Karpas-422 (cell line): ENCODE measurements around the gene NACA2. TPM values are rescaled to one million over a fixed set of nuclear protein-coding genes. Genes with fewer than 3 reads are reported as not detected.
"Not testable (repeated sequence)": the region's sequence is repeated elsewhere in the genome, so short reads cannot be mapped to it uniquely, and the experiment has no call there.

ENCODE experiments used
- DNase-seq: peaks from one replicate; pipeline ENCODE4 v3.0.0-alpha.2; 2015
- H2AFZ ChIP-seq: fragments of 200-600 bp; sonication (generic); 2 replicates; pipeline ENCODE4 v1.6.1; 2014; ENCODE audit warnings: antibody characterized with exemption, low read length, mixed read lengths
- H3K27ac ChIP-seq: fragments of 200-600 bp; sonication (generic); 2 replicates; pipeline ENCODE4 v1.5.1; 2014; ENCODE audit warnings: mild to moderate bottlenecking, low read length, moderate library complexity
- H3K27me3 ChIP-seq: fragments of 200-600 bp; sonication (generic); 2 replicates; pipeline ENCODE4 v1.6.1; 2014; ENCODE audit warnings: low read length, mixed read lengths
- H3K36me3 ChIP-seq: fragments of 200-600 bp; sonication (generic); 2 replicates; pipeline ENCODE4 v1.6.1; 2014; ENCODE audit warnings: low read length, mixed read lengths; ENCODE audit not compliant: insufficient read depth
- H3K4me1 ChIP-seq: fragments of 200-600 bp; sonication (generic); 2 replicates; pipeline ENCODE4 v1.6.1; 2014; ENCODE audit warnings: mild to moderate bottlenecking, low read length, mixed read lengths
- H3K4me2 ChIP-seq: fragments of 200-600 bp; sonication (generic); 2 replicates; pipeline ENCODE4 v1.6.1; 2014; ENCODE audit warnings: low read length, low read depth, mild to moderate bottlenecking; ENCODE audit not compliant: poor library complexity, severe bottlenecking
- H3K4me3 ChIP-seq: fragments of 200-600 bp; sonication (generic); 2 replicates; pipeline ENCODE4 v1.5.1; 2014; ENCODE audit warnings: mild to moderate bottlenecking, antibody characterized with exemption, low read length, mixed read lengths
- H3K79me2 ChIP-seq: fragments of 200-600 bp; sonication (generic); 2 replicates; pipeline ENCODE4 v1.6.1; 2014; ENCODE audit warnings: mild to moderate bottlenecking, low read length, mixed read lengths
- H3K9ac ChIP-seq: fragments of 200-600 bp; sonication (generic); 2 replicates; pipeline ENCODE4 v1.6.0; 2014; ENCODE audit warnings: low read length
- H3K9me2 ChIP-seq: fragments of 200-600 bp; sonication (generic), shearing (Covaris generic); replicated peaks from 2 replicates; pipeline ENCODE4 v1.6.0; 2014; ENCODE audit warnings: mild to moderate bottlenecking, low read length, moderate library complexity; ENCODE audit not compliant: insufficient read depth
- H3K9me3 ChIP-seq: fragments of 300-700, 200-600 bp; sonication (generic); 2 replicates; pipeline ENCODE4 v1.6.1; 2014; ENCODE audit warnings: low read length, mixed read lengths
- H4K20me1 ChIP-seq: fragments of 200-600 bp; sonication (generic); 2 replicates; pipeline ENCODE4 v1.6.1; 2014; ENCODE audit warnings: mild to moderate bottlenecking, antibody characterized with exemption, low read length, low read depth; ENCODE audit not compliant: insufficient read depth
- total RNA-seq: library from RNA; depleted of rRNA; stranded (reverse); fragments of >200 nt; shearing (Covaris generic); gene quantifications from 2 replicates; pipeline ENCODE4 v1.2.3, GENCODE V29; 2014; ENCODE audit warnings: low replicate concordance

NACA2 gene
- total RNA-seq, 1 experiment from 2014 or later: not detected

DNA sequence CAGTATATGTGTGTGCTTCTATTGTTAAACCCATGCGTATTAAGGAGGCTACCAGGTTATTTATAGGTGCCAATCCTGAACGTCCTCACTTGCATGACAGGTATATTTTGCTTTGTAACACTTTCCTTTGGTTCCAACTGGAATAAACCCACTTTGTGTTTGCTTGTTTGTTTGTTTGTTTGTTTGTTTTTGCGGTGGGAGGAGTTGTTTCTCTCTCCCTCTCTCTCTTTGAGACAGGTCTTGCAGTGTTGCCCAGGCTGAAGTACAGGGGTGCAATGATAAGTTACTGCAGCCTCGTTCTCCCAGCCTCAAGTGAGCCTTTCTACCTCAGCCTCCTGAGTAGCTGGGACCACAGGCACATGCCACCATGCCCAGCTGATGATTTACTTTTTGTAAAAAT is 28.7 kb downstream of the NACA2 start:
- Histone ChIP-seq H3K4me3 (no peak overlapping the region), H3K79me2 (no peaks in the 10 kb centered on the region), H4K20me1 (no peaks in the 10 kb centered on the region), H2AFZ (no peak overlapping the region), H3K36me3 (no peaks in the 10 kb centered on the region), H3K27me3 (no peaks in the 10 kb centered on the region), H3K9me3 (no peaks in the 10 kb centered on the region), H3K4me1 (no peaks in the 10 kb centered on the region), H3K9me2 (no peaks in the 10 kb centered on the region), H3K27ac (no peak overlapping the region), H3K9ac (no peak overlapping the region), H3K4me2 (no peak overlapping the region)
- DNase-seq: no peak

DNA sequence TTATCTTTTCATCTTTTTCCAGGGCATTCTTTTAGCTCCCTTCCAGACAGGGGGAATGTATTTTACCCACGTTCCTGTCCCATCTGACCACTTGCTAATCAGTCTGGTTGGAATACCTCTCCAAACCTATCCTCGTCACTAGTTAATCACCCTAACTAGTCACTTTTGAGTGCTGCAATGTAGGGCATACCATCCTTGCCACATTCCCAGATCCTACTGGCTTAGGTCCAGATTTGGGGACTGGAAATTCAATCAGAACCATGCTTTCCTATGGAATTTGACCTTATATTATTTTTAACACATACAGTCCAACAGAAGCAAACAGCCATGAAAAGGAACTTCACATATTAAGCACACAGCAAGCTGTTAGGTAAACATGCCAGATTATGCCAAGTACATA is 29.7 kb downstream of the NACA2 start:
- no peak overlapping the region for H2AFZ ChIP-seq
- no peaks in the 10 kb centered on the region for H3K9me2 ChIP-seq
- no peaks in the 10 kb centered on the region for H3K27me3 ChIP-seq
- no peaks in the 10 kb centered on the region for H3K79me2 ChIP-seq
- H3K27ac ChIP-seq: no peak overlapping the region
- H4K20me1 ChIP-seq: no peaks in the 10 kb centered on the region
- H3K36me3 ChIP-seq: no peaks in the 10 kb centered on the region
- DNase-seq: no peak
- H3K9me3 ChIP-seq: no peaks in the 10 kb centered on the region
- H3K4me3 ChIP-seq: no peak overlapping the region
- H3K9ac ChIP-seq: no peak overlapping the region
- H3K4me1 ChIP-seq: no peaks in the 10 kb centered on the region
- H3K4me2 ChIP-seq: no peak overlapping the region

DNA sequence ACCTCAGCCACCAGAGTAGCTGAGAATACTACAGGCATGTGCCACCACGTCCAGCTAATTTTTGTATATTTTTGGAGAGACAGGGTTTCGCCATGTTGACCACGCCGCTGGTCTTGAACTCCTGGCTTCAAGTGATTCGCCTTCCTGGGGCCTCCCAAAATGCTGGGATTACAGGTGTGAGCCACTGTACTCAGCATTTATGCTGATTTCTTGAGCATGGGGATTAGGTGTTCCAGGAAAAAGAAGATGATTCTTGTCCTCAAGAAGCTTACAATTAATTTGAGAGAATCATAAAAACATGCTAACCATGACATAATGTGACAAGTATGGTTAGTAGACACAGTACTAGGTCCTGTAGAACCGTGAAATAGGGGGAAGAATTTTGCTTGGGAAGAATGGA is 30.9 kb downstream of the NACA2 start:
- no peaks in the 10 kb centered on the region for H3K9me2 ChIP-seq
- no peak for DNase-seq
- H3K9ac ChIP-seq: no peak overlapping the region
- no peak overlapping the region for H3K4me3 ChIP-seq
- H3K27ac ChIP-seq: no peak overlapping the region
- H3K27me3 ChIP-seq: no peaks in the 10 kb centered on the region
- H2AFZ ChIP-seq: no peak overlapping the region
- no peaks in the 10 kb centered on the region for H3K36me3 ChIP-seq
- no peaks in the 10 kb centered on the region for H3K4me1 ChIP-seq
- H3K4me2 ChIP-seq: no peak overlapping the region
- no peaks in the 10 kb centered on the region for H3K79me2 ChIP-seq
- H3K9me3 ChIP-seq: no peaks in the 10 kb centered on the region
- no peaks in the 10 kb centered on the region for H4K20me1 ChIP-seq

DNA sequence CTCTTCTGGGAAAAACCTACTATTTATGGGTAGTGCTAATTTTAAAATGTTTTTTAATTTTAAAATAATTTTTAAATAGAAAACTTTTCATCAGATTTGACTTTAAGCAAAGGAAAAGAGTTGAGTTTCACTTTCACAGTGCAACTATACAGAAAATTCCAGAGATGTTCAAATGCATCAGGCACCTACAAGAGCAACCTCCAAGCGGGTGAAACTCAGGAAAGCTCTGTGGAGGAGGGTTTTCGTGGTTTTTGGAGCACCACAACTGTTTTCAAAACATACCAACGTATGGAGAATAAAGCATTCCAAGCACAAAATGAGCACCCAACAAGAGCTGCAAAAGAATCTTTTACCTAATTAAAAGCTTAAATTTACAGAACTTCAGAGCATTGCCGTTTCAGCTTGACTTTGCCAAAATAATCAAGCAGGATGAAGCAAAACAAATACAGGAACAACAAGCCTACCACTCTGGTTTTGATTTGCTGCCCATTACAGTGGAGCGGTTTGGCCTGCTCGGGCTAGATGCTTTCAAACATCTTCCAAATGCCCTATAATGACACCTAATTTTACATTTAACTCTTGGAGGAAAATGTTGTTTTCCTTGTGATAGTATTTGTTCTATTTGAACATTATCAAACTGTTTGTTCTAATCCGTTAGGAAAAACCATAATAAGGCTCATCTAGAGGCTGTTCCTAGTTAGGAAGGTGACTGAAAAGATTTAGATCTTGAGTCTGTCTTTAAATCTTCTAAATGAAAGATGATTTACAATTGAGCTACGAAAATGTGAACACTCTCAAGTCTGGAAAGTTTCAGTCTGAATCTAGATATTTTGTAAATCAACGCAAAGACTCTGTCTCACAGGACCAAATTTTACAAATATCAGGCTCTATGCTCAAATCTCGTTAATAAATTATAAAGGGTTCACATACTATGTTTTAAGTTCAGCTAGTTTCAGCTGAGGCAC is 34.5 kb downstream of the NACA2 start:
- DNase-seq: no peak
- Histone ChIP-seq H3K36me3 (no peaks in the 10 kb centered on the region), H3K4me1 (no peaks in the 10 kb centered on the region), H3K4me3 (no peak overlapping the region), H3K4me2 (no peak overlapping the region), H3K27ac (no peak overlapping the region), H3K9me2 (no peaks in the 10 kb centered on the region), H2AFZ (no peak overlapping the region), H4K20me1 (no peaks in the 10 kb centered on the region), H3K79me2 (no peaks in the 10 kb centered on the region), H3K9ac (no peak overlapping the region), H3K27me3 (no peaks in the 10 kb centered on the region), H3K9me3 (no peaks in the 10 kb centered on the region)

DNA sequence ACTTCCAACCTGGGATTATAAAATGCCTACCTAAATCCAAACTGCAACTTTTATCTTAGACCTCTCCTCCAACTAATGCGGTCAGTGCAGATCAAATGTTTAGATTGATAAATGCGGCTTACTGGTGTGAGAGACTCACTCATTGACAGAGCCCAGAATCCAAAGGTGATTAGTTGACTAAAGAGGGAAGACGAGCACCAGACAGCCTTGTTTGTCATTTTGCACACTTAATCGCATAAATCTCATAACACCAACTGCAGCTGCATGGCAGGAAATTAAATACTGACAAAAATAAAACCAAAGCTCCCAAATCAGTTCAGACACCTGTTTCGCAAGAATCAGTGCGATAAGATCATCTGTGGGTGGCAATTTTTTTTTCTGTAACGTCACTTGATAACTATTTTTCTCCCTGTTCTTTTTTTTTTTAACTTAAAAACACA is 35.9 kb downstream of the NACA2 start:
- no peak for DNase-seq
- Histone ChIP-seq H3K27ac (no peak overlapping the region), H3K27me3 (no peaks in the 10 kb centered on the region), H4K20me1 (no peaks in the 10 kb centered on the region), H3K4me2 (no peak overlapping the region), H3K4me3 (no peak overlapping the region), H3K79me2 (no peaks in the 10 kb centered on the region), H3K4me1 (no peaks in the 10 kb centered on the region), H3K36me3 (no peaks in the 10 kb centered on the region), H3K9ac (no peak overlapping the region), H2AFZ (no peak overlapping the region), H3K9me2 (no peaks in the 10 kb centered on the region), H3K9me3 (no peaks in the 10 kb centered on the region)

DNA sequence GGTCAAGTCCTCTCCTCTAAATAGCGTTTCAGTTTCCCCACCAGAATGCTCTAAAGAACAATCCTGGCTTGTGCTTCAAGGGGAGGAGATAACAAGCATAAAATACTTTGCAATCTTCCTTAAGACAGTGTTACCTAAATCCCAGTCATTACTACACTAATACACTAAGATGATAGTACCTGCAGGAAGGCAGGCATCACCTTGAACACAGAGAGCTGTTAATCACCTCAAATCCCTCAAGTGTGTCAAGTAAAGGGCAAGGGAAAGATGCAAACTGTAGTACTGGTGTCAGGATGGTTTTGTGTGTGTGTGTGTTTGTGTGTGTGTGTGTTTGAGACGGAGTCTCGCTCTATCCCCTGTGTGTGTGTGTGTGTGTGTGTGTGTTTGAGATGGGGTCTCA is 36.8 kb downstream of the NACA2 start:
- Histone ChIP-seq H3K9ac (no peak overlapping the region), H3K27me3 (no peaks in the 10 kb centered on the region), H3K9me3 (no peaks in the 10 kb centered on the region), H3K4me1 (no peaks in the 10 kb centered on the region), H3K27ac (no peak overlapping the region), H3K79me2 (no peaks in the 10 kb centered on the region), H4K20me1 (no peaks in the 10 kb centered on the region), H3K9me2 (no peaks in the 10 kb centered on the region), H3K4me3 (no peak overlapping the region), H3K4me2 (no peak overlapping the region), H3K36me3 (no peaks in the 10 kb centered on the region), H2AFZ (no peak overlapping the region)
- no peak for DNase-seq

DNA sequence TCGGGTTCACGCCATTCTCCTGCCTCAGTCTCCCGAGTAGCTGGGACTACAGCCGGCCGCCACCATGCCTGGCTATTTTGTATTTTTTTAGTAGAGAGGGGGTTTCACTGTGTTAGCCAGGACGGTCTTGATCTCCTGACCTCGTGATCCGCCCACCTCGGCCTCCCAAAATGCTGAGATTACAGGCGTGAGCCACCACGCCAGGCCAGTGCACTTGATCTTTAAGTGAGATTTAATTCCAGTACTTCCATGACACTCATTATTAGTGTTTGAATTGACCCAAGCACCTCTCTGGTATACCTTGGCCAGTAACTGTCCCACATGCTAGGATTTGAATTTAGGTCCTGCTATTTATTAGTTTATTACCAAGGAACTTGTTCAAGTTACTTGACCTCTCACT is 38.5 kb downstream of the NACA2 start:
- not testable (repeated sequence) for H3K4me2 ChIP-seq, H3K27me3 ChIP-seq, H3K36me3 ChIP-seq, H4K20me1 ChIP-seq, H3K9ac ChIP-seq, H3K4me1 ChIP-seq, H3K79me2 ChIP-seq, H2AFZ ChIP-seq, H3K27ac ChIP-seq, H3K9me2 ChIP-seq, H3K9me3 ChIP-seq, DNase-seq, H3K4me3 ChIP-seq

DNA sequence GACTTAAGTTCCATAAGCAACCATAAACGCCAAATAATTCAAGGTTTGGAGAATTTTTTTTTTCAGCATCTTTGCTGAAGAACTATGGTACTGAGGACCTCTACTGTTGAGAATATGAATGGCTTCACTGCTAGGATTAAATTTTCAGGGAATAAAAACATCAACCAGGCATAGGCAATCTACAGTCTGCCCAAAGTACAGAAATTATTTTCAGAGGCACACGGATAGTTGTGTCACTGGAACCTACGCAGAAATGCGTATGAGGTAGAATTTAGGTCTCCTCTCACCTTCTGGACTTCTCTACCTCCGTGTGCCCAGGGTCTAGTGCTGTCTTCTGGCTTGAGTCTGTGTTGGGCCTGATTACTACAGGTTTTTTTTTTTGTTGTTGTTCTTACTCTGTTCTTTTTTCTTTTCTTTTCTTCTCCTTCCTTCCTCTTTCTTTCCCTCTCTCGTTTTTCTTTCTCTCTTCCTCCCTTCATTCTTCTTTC is 39.7 kb downstream of the NACA2 start:
- H3K4me3 ChIP-seq: no peak overlapping the region
- no peaks in the 10 kb centered on the region for H3K79me2 ChIP-seq
- no peaks in the 10 kb centered on the region for H3K9me2 ChIP-seq
- no peaks in the 10 kb centered on the region for H3K4me1 ChIP-seq
- no peak overlapping the region for H2AFZ ChIP-seq
- no peaks in the 10 kb centered on the region for H4K20me1 ChIP-seq
- no peaks in the 10 kb centered on the region for H3K27me3 ChIP-seq
- no peak overlapping the region for H3K4me2 ChIP-seq
- DNase-seq: peak; percentile 56
- H3K27ac ChIP-seq: no peak overlapping the region
- H3K9ac ChIP-seq: no peak overlapping the region
- no peaks in the 10 kb centered on the region for H3K9me3 ChIP-seq
- H3K36me3 ChIP-seq: no peaks in the 10 kb centered on the region
